ENCODE data around the gene MRTFA.

GRCh38 chr22:40367342-40367741 is 269.2 kb downstream of the MRTFA start:
- TF ChIP-seq, protein P1, sequence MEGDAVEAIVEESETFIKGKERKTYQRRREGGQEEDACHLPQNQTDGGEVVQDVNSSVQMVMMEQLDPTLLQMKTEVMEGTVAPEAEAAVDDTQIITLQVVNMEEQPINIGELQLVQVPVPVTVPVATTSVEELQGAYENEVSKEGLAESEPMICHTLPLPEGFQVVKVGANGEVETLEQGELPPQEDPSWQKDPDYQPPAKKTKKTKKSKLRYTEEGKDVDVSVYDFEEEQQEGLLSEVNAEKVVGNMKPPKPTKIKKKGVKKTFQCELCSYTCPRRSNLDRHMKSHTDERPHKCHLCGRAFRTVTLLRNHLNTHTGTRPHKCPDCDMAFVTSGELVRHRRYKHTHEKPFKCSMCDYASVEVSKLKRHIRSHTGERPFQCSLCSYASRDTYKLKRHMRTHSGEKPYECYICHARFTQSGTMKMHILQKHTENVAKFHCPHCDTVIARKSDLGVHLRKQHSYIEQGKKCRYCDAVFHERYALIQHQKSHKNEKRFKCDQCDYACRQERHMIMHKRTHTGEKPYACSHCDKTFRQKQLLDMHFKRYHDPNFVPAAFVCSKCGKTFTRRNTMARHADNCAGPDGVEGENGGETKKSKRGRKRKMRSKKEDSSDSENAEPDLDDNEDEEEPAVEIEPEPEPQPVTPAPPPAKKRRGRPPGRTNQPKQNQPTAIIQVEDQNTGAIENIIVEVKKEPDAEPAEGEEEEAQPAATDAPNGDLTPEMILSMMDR (IDR thresholded peaks at IDR 0.05): no peak
- no peak for TF ChIP-seq ZFX (IDR thresholded peaks at IDR 0.05; ENCODE audit: borderline replicate concordance)

All from 22Rv1 (cell line).